HepG2 (cell line): Measurements from ENCODE around the gene MSMB. TPM values are rescaled to one million over a fixed set of nuclear protein-coding genes. Genes with fewer than 3 reads are reported as not detected.

Experiments
- AGO1 ChIP-seq: fragments of 200-400 bp; formaldehyde crosslinking; IDR thresholded peaks from 2 replicates; pipeline ENCODE4 v1.6.1; 2017; ENCODE audit warnings: mild to moderate bottlenecking, low read depth, low read length, moderate library complexity; ENCODE audit not compliant: poor library complexity, severe bottlenecking
- GPN1 ChIP-seq: sonication (generic); formaldehyde crosslinking; IDR thresholded peaks from 2 replicates; pipeline ENCODE4 v1.5.1; 2020; ENCODE audit warnings: missing genetic modification reagents, borderline replicate concordance
- HNF1B ChIP-seq: sonication (generic); formaldehyde crosslinking; IDR thresholded peaks from 2 replicates; pipeline ENCODE4 v1.5.1; 2020; ENCODE audit warnings: mild to moderate bottlenecking, moderate library complexity, missing genetic modification reagents
- KLF12 ChIP-seq: sonication (generic); formaldehyde crosslinking; IDR thresholded peaks from 2 replicates; pipeline ENCODE4 v1.4.0; 2020; ENCODE audit warnings: missing genetic modification reagents, borderline replicate concordance
- MEF2D ChIP-seq: sonication (generic); formaldehyde crosslinking; IDR thresholded peaks from 2 replicates; pipeline ENCODE4 v1.5.1; 2020; ENCODE audit warnings: mild to moderate bottlenecking, missing genetic modification reagents
- MYNN ChIP-seq: sonication (generic); formaldehyde crosslinking; IDR thresholded peaks from 2 replicates; pipeline ENCODE4 v1.4.0; 2020; ENCODE audit warnings: mild to moderate bottlenecking, low read depth, missing genetic modification reagents
- NCOA1 ChIP-seq: sonication (generic); formaldehyde crosslinking; IDR thresholded peaks from 2 replicates; pipeline ENCODE4 v1.9.0; 2021; ENCODE audit warnings: missing genetic modification reagents
- PAF1 ChIP-seq: IDR thresholded peaks from 2 replicates; pipeline ENCODE4 v1.6.1; 2016; ENCODE audit warnings: missing genetic modification reagents, missing compliant biosample characterization
- PHB2 ChIP-seq: fragments of 450-650 bp; IDR thresholded peaks from 2 replicates; pipeline ENCODE4 v1.6.1; 2018; ENCODE audit not compliant: partially characterized antibody
- POLR2G ChIP-seq: fragments of 200-400 bp; formaldehyde crosslinking; IDR thresholded peaks from 2 replicates; pipeline ENCODE4 v1.6.1; 2018; ENCODE audit warnings: mild to moderate bottlenecking, low read depth, low read length, moderate library complexity
- PRDM4 ChIP-seq: sonication (generic); formaldehyde crosslinking; IDR thresholded peaks from 2 replicates; pipeline ENCODE4 v1.9.0; 2021; ENCODE audit warnings: missing genetic modification reagents, borderline replicate concordance
- RFX3 ChIP-seq: IDR thresholded peaks from 2 replicates; pipeline ENCODE4 v1.6.1; 2016; ENCODE audit warnings: missing biosample characterization, missing genetic modification reagents
- SIX4 ChIP-seq: sonication (generic); formaldehyde crosslinking; IDR thresholded peaks from 2 replicates; pipeline ENCODE4 v1.4.0; 2020; ENCODE audit warnings: missing genetic modification reagents
- SRSF4 ChIP-seq: fragments of 200-400 bp; formaldehyde crosslinking; IDR thresholded peaks from one replicate; pipeline ENCODE4 v1.6.1; 2018; ENCODE audit warnings: mild to moderate bottlenecking, low read depth, low read length, moderate library complexity; ENCODE audit not compliant: poor library complexity, severe bottlenecking
- TBP ChIP-seq: sonication (generic); formaldehyde crosslinking; IDR thresholded peaks from 2 replicates; pipeline ENCODE4 v1.5.0; 2020; ENCODE audit warnings: missing genetic modification reagents
- ZBTB8A ChIP-seq: sonication (generic); formaldehyde crosslinking; IDR thresholded peaks from 2 replicates; pipeline ENCODE4 v1.4.0; 2020; ENCODE audit warnings: mild to moderate bottlenecking, low read depth, missing genetic modification reagents, borderline replicate concordance
- ZNF20 ChIP-seq: sonication (generic); formaldehyde crosslinking; IDR thresholded peaks from 2 replicates; pipeline ENCODE4 v1.4.0; 2020; ENCODE audit warnings: mild to moderate bottlenecking, moderate library complexity, missing genetic modification reagents
- ZNF264 ChIP-seq: sonication (generic); formaldehyde crosslinking; IDR thresholded peaks from 2 replicates; pipeline ENCODE4 v1.4.0; 2020; ENCODE audit warnings: missing genetic modification reagents
- ZNF33A ChIP-seq: sonication (generic); formaldehyde crosslinking; IDR thresholded peaks from 2 replicates; pipeline ENCODE4 v1.5.1; 2020; ENCODE audit warnings: missing genetic modification reagents, mild to moderate bottlenecking, moderate library complexity, borderline replicate concordance
- ZNF350 ChIP-seq: sonication (generic); formaldehyde crosslinking; IDR thresholded peaks from 2 replicates; pipeline ENCODE4 v1.4.0; 2020; ENCODE audit warnings: mild to moderate bottlenecking, low read depth, missing genetic modification reagents, borderline replicate concordance
- ZNF607 ChIP-seq: sonication (generic); formaldehyde crosslinking; IDR thresholded peaks from 2 replicates; pipeline ENCODE4 v1.5.1; 2020; ENCODE audit warnings: missing genetic modification reagents, mild to moderate bottlenecking, borderline replicate concordance
- ZSCAN5A ChIP-seq: sonication (generic); formaldehyde crosslinking; IDR thresholded peaks from 2 replicates; pipeline ENCODE4 v1.8.0; 2022; ENCODE audit warnings: mild to moderate bottlenecking, missing genetic modification reagents, borderline replicate concordance
- polyA plus RNA-seq, 8 experiments: library from polyadenylated mRNA; depleted of rRNA in 3 of 8; stranded (reverse) in 7 of 8; unstranded in 1 of 8; fragments of >200 nt; fragmentation: Illumina TruSeq in 4 of 8; extraction: Trizol in 4 of 8; gene quantifications; 2 replicates each; pipeline versions ENCODE4 v1.2.1 to v1.2.3, GENCODE V29; 2011 to 2016; ENCODE audit warnings: low read depth in 4 of 8, missing spikeins in 1 of 8, mixed read lengths in 1 of 8; ENCODE audit not compliant: insufficient read depth in 1 of 8
- total RNA-seq, 5 experiments: library from RNA; depleted of rRNA; stranded (reverse); fragments of >200 nt; fragmentation: Illumina TruSeq; extraction: Trizol; gene quantifications; 2 replicates each; pipeline ENCODE4 v1.2.3, GENCODE V29; 2016; ENCODE audit warnings: low read depth in 1 of 5

Gene MSMB
- total and polyA plus RNA-seq, 2 of the 13 experiments (the other 11 are each of a cell fraction or from before 2014, with no cell fraction given) = 0.84 TPM; not detected in 1

GRCh38 chr10:46035923-46036849 is 9.9 kb downstream of the MSMB start (continued):
- TF ChIP-seq ZNF350 (CRISPR knock-in tag) = peak; percentile 83; the same call in 1 of the 2 replicates
- TF ChIP-seq POLR2G = peak; percentile 71
- no peak for TF ChIP-seq TBP
- peak; percentile 89 for TF ChIP-seq MEF2D
- no peak for TF ChIP-seq KLF12 (CRISPR knock-in tag)
- TF ChIP-seq ZNF20 (CRISPR knock-in tag) = no peak
- TF ChIP-seq MYNN (CRISPR knock-in tag) = no peak
- no peak for TF ChIP-seq AGO1
- TF ChIP-seq ZNF264 (CRISPR knock-in tag) = peak; percentile 92
- TF ChIP-seq PHB2 = no peak
- TF ChIP-seq SRSF4 = no peak
- peak; percentile 77 for TF ChIP-seq HNF1B (CRISPR knock-in tag)
- TF ChIP-seq PAF1 (CRISPR knock-in tag) = no peak
- TF ChIP-seq RFX3 = no peak
- 0 out of 2 replicates have a peak, but pooled peaks have one; percentile 51 for TF ChIP-seq NCOA1 (CRISPR knock-in tag)
- TF ChIP-seq ZBTB8A (CRISPR knock-in tag) = no peak
- TF ChIP-seq ZNF607 (CRISPR knock-in tag) = 0 out of 2 replicates have a peak, but pooled peaks have one; percentile 65
- no peak for TF ChIP-seq PRDM4 (CRISPR knock-in tag)
- TF ChIP-seq GPN1 (CRISPR knock-in tag) = no peak
- TF ChIP-seq SIX4 (CRISPR knock-in tag) = no peak
- no peak for TF ChIP-seq ZSCAN5A
- TF ChIP-seq ZNF33A (CRISPR knock-in tag) = no peak
